Testis (tissue), 3 donors: ENCODE results near the gene PLGRKT. TPM values are rescaled to one million over a fixed set of nuclear protein-coding genes. Genes with fewer than 3 reads are reported as not detected.
A peak's percentile ranks its signal among the peaks of the same experiment; 100 is the strongest.

Source experiments
- DNase-seq: peaks from one replicate; pipeline ENCODE4 v3.0.0-alpha.2; 2019
- H3K27ac ChIP-seq, 2 donors: fragments of 200-600 bp; sonication (generic); one replicate each; pipeline ENCODE4 v1.5.1; 2019
- H3K27me3 ChIP-seq: fragments of 200-600 bp; sonication (generic); one replicate; pipeline ENCODE4 v1.5.1; 2019
- H3K36me3 ChIP-seq: fragments of 200-600 bp; sonication (generic); one replicate; pipeline ENCODE4 v1.5.1; 2017; ENCODE audit warnings: low read depth; ENCODE audit errors: missing control alignments
- H3K4me1 ChIP-seq: fragments of 200-600 bp; sonication (generic); one replicate; pipeline ENCODE4 v1.5.1; 2019
- H3K4me3 ChIP-seq, 2 donors: fragments of 200-600 bp; sonication (generic); one replicate each; pipeline ENCODE4 v1.5.1; 2017 to 2019
- H3K9me3 ChIP-seq: fragments of 200-600 bp; sonication (generic); one replicate; pipeline ENCODE4 v1.5.1; 2017
- CTCF ChIP-seq, 3 experiments: fragments of 450-650 bp in 2 of 3; fragments of 200-600 bp in 1 of 3; sonication (generic) in 1 of 3; IDR thresholded peaks; one replicate each; pipeline ENCODE4 v1.5.1; 2016 to 2019; ENCODE audit warnings: antibody characterized with exemption in 3 of 3, mild to moderate bottlenecking in 2 of 3, moderate library complexity in 1 of 3
- POLR2A ChIP-seq: fragments of 450-650 bp; IDR thresholded peaks from one replicate; pipeline ENCODE4 v1.6.1; 2017; ENCODE audit warnings: antibody characterized with exemption, mild to moderate bottlenecking, moderate library complexity
- WGBS, 2 donors: methylation state at CpG; one replicate each; pipeline ENCODE4 v1.1.5; 2018; 5-methylcytosine and 5-hydroxymethylcytosine counted together
- intact Hi-C: fragments of 100-400 bp; cut with DNase I; formaldehyde crosslinking; loops from one replicate; pipeline ENCODE4 v1.15.1; 2023; ENCODE audit warnings: low total_unique reads
- polyA plus RNA-seq: library from polyadenylated mRNA; stranded (reverse); fragments of 350-450 nt; fragmentation: Illumina TruSeq; extraction: RNeasy Lipid Tissue Mini Kit (QIAGEN cat#74804); gene quantifications from one replicate; pipeline ENCODE4 v1.2.3, GENCODE V29; 2014; ENCODE audit warnings: low read depth, low replicate concordance; ENCODE audit not compliant: insufficient read depth
- total RNA-seq, 2 donors: library from RNA; depleted of rRNA; stranded (reverse); fragments of >200 nt; gene quantifications; one replicate each; pipeline ENCODE4 v1.2.3, GENCODE V29; 2016

PLGRKT gene
- total and polyA plus RNA-seq, 3 donors from 2014 or later, result 7.5 to 13.4 (median 9.5) TPM

GRCh38 chr9:5425006-5425628, 12.6 kb downstream of the PLGRKT start:
- Histone ChIP-seq H3K4me3 (no peak overlapping the region), H3K27me3 (no peaks in the 10 kb centered on the region), H3K36me3 (no peaks in the 10 kb centered on the region), H3K27ac (no peak overlapping the region), H3K4me1 (no peaks in the 10 kb centered on the region), H3K9me3 (no peaks in the 10 kb centered on the region)
- WGBS, 2 donors, result 90 to 92% methylated on average over 2 of the region's 2 CpGs
- DNase-seq, result no peak
- peak in 1 of 3 experiments; percentile 20 for TF ChIP-seq CTCF (IDR thresholded peaks at IDR 0.05)
- TF ChIP-seq POLR2A, result no peak
- intact Hi-C loops, result no loop called here

GRCh38 chr9:5422276-5422675, 15.4 kb downstream of the PLGRKT start:
- WGBS, 2 donors, result 93 to 100% methylated on average over 1 of the region's 1 CpG
- DNase-seq, result no peak
- intact Hi-C loops, result no loop called here
- Histone ChIP-seq H3K4me1 (no peaks in the 10 kb centered on the region), H3K9me3 (no peaks in the 10 kb centered on the region), H3K27ac (no peak overlapping the region), H3K4me3 (no peak overlapping the region), H3K27me3 (no peaks in the 10 kb centered on the region), H3K36me3 (no peaks in the 10 kb centered on the region)
- TF ChIP-seq CTCF (IDR thresholded peaks at IDR 0.05) (no peak), POLR2A (no peak)

- no peak overlapping the region for H3K27ac ChIP-seq
Measured at GRCh38 chr9:5421163-5421562, 16.6 kb downstream of the PLGRKT start.

GRCh38 chr9:5419987-5420386, 17.7 kb downstream of the PLGRKT start:
- no peak overlapping the region for H3K27ac ChIP-seq
- DNase-seq, result no peak
- no peak for TF ChIP-seq CTCF (IDR thresholded peaks at IDR 0.05)
- H3K4me3 ChIP-seq, result no peak overlapping the region
- no peaks in the 10 kb centered on the region for H3K27me3 ChIP-seq
- intact Hi-C loops, result no loop called here
- no peaks in the 10 kb centered on the region for H3K9me3 ChIP-seq
- H3K4me1 ChIP-seq, result no peaks in the 10 kb centered on the region
- no peaks in the 10 kb centered on the region for H3K36me3 ChIP-seq

More at GRCh38 chr9:5421163-5421562, 16.6 kb downstream of the PLGRKT start:
- WGBS, 2 donors, result 73 to 82% methylated on average over 2 of the region's 2 CpGs
- Histone ChIP-seq H3K36me3 (no peaks in the 10 kb centered on the region), H3K4me1 (no peaks in the 10 kb centered on the region), H3K27me3 (no peaks in the 10 kb centered on the region), H3K9me3 (no peaks in the 10 kb centered on the region), H3K4me3 (no peak overlapping the region)
- TF ChIP-seq POLR2A, result no peak
- TF ChIP-seq CTCF (IDR thresholded peaks at IDR 0.05), result no peak
- intact Hi-C loops, result no loop called here
- no peak for DNase-seq

GRCh38 chr9:5418481-5418880, 19.2 kb downstream of the PLGRKT start:
- Histone ChIP-seq H3K9me3 (no peaks in the 10 kb centered on the region), H3K4me1 (no peaks in the 10 kb centered on the region), H3K36me3 (no peaks in the 10 kb centered on the region), H3K27me3 (no peaks in the 10 kb centered on the region), H3K27ac (no peak overlapping the region), H3K4me3 (no peak overlapping the region)
- TF ChIP-seq CTCF (IDR thresholded peaks at IDR 0.05) (no peak), POLR2A (no peak)
- 94 to 95% methylated on average over 10 to 20 of the region's 20 CpGs for WGBS, 2 donors
- no peak for DNase-seq
- intact Hi-C loops, result no loop called here
